Umbilical cord (tissue), 2 donors: ENCODE data around the gene RBM34. TPM values are rescaled to one million over a fixed set of nuclear protein-coding genes. Genes with fewer than 3 reads are reported as not detected.
"Not testable (repeated sequence)": the region's sequence is repeated elsewhere in the genome, so short reads cannot be mapped to it uniquely, and the experiment has no call there.

Experiments
- DNase-seq: peaks from one replicate; pipeline ENCODE4 v3.0.0-alpha.2; 2015; ENCODE audit warnings: low spot score
- total RNA-seq: library from RNA; depleted of rRNA; stranded (reverse); fragments of >200 nt; gene quantifications from one replicate; pipeline ENCODE4 v1.2.3, GENCODE V29; 2014; ENCODE audit warnings: low replicate concordance; ENCODE audit not compliant: insufficient read depth

The RBM34 gene
- 36.6 TPM for total RNA-seq

- DNase-seq: peak; percentile 94
Observed at GRCh38 chr1:235160957-235161684, at the start of gene RBM34. RBM34 (minus strand) TSS chr1:235161250; CDS start chr1:235161226, 24 bp downstream.

- DNase-seq: no peak
Observed at GRCh38 chr1:235207209-235207565, 46.1 kb upstream of the RBM34 start.

GRCh38 chr1:235206533-235207208 lies 45.6 kb upstream of the RBM34 start:
- DNase-seq: no peak

- DNase-seq: no peak
Observed at GRCh38 chr1:235205687-235206086, 44.6 kb upstream of the RBM34 start.

GRCh38 chr1:235203428-235203827 lies 42.4 kb upstream of the RBM34 start:
- no peak for DNase-seq

GRCh38 chr1:235202447-235202846 lies 41.4 kb upstream of the RBM34 start:
- DNase-seq: not testable (repeated sequence)

- no peak for DNase-seq
Observed at GRCh38 chr1:235199441-235199840, 38.4 kb upstream of the RBM34 start.

GRCh38 chr1:235190431-235190830 lies 29.4 kb upstream of the RBM34 start:
- no peak for DNase-seq

GRCh38 chr1:235187316-235187715 lies 26.3 kb upstream of the RBM34 start:
- DNase-seq: no peak

GRCh38 chr1:235181561-235182245 lies 20.7 kb upstream of the RBM34 start:
- DNase-seq: no peak

GRCh38 chr1:235180916-235181460 lies 19.9 kb upstream of the RBM34 start:
- no peak for DNase-seq

GRCh38 chr1:235176486-235176885 lies 15.4 kb upstream of the RBM34 start:
- no peak for DNase-seq

- DNase-seq: no peak
Observed at GRCh38 chr1:235169986-235170385, 8.9 kb upstream of the RBM34 start.

GRCh38 chr1:235168375-235168774 lies 7.3 kb upstream of the RBM34 start:
- no peak for DNase-seq

- DNase-seq: no peak
Observed at GRCh38 chr1:235161685-235162327, 756 bp upstream of the RBM34 start.

GRCh38 chr1:235160383-235160956 lies 580 bp downstream of the RBM34 start:
- peak; percentile 4 for DNase-seq

- not testable (repeated sequence) for DNase-seq
Observed at GRCh38 chr1:235159930-235160329, 1.1 kb downstream of the RBM34 start.

GRCh38 chr1:235159284-235159683 lies 1.8 kb downstream of the RBM34 start:
- DNase-seq: not testable (repeated sequence)

- DNase-seq: no peak
Observed at GRCh38 chr1:235158680-235159079, 2.4 kb downstream of the RBM34 start.

GRCh38 chr1:235157150-235157549 lies 3.9 kb downstream of the RBM34 start:
- DNase-seq: no peak

GRCh38 chr1:235156740-235157139 lies 4.3 kb downstream of the RBM34 start:
- DNase-seq: no peak
